HG03432 (cell line): ENCODE measurements around the gene C22orf39.
A peak's percentile ranks its signal among the peaks of the same experiment; 100 is the strongest.

ENCODE experiments used
- ATAC-seq: cut with Tn5 transposase; IDR thresholded peaks from one replicate; pipeline ENCODE4 v1.9.1; 2021; ENCODE audit warnings: mild to moderate bottlenecking, moderate library complexity; ENCODE audit not compliant: unreplicated experiment

Gene C22orf39

DNA sequence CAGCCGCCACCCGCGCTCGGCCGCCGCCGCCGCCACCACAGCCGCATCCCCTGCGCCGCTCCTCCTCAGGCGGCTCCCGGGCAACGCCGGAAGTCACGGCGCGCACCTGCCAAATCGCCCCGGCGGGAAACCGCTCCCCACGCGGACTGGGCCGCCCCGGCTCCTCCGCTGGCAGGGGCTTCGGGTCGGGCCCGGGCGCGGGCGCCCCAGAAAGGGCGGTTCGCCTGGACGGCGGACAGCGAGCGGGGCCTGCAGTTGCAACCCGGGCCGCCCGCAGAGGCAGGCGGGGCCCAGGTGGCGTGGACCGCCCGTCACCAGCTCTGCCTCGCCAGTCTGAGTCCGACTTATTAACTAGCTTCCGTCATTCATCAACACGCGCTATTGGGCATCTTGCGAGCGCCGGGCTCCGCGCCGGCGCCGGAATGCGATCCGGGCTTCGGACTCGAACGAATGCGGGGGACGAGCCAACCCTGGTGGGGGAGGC is 15.8 kb downstream of the C22orf39 start, which contains the start of gene HIRA:
TSS of gene HIRA (minus strand) at position 85 of the 484 bp plus-strand sequence. CDS start 257 bp downstream, outside the sequence.
- ATAC-seq: peak; percentile 65

GRCh38 chr22:19430890-19431541 is 16.5 kb downstream of the C22orf39 start:
- ATAC-seq: peak; percentile 15

DNA sequence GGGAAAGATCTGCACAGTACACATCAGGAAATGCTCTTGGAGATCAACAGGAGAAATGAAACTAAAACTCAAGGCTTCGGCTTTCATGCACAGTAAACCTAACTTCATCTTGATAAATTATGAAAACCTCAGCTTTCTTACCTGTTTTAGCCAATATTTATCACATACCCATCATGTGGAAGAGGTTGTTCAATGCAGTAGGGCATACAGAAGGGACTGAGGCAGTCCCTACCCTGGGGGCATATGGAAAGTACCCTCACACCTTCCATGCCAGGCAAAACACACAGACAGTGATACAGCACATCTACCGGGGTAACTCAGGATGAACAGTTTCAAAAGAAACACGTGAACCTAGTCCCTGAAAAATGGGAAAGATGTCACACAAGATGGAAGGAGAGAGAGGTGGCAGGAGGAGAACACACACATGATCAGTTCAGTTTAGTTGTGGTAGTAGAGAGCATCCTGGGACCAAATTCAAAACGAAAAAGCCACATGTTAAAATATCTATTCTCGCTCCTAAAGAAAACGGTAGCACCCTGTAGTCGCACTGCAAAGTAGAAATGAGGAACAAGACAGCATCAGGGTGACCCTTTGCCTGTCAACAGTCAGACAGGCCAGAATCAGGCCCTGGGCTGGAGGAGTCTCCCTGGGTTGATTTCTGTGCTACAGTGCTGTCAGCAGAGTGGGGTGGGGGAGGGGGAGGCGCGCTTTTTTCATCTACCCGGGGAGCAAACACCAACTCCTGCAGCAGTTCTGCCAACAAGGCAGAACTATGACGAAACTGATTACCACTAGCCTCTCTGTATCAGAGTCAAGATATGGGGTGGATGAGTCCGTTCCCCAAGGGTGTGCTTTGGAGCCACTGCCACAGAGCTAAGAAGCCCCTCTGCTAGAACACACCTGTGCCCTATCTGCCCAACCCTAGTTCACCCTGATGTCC is 17.3 kb downstream of the C22orf39 start:
- no peak for ATAC-seq

DNA sequence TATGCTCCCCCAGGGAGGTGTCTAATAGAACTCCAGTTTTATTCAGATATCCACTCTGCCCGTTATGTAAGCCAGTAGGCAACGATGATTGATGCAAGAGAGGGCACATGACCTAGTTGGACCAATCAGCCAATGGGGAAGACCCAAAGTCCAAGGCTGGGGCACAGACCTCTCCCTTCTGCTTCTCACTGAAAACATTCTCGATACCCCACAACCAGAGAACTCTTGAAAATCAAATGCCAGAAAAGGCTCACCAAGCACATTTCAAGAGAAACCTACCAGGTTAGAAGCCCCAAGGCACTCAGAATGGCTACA is 23.4 kb downstream of the C22orf39 start:
- no peak for ATAC-seq

- no peak for ATAC-seq
These were observed 24.8 kb downstream of the C22orf39 start for GRCh38 chr22:19422440-19423301.

DNA sequence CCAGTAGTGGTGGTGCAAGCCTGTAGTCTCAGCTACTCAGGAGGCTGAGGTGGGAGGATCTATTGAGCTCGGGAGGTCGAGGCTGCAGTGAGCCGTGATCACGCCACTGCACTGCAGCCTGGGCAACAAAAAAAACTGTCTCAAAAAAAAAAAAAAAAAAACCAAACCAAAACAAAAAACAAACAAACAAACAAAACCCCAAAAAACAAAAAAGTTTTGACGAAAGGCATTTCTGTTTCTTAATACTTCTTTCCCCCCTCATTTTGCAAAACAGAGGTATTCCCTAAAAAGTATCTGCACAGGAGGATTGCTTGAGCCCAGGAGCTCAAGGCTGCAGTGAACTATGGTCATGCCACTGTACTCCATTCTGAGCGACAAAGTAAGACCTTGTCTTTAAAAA is 27.2 kb downstream of the C22orf39 start:
- ATAC-seq: no peak

GRCh38 chr22:19419464-19420178 is 27.9 kb downstream of the C22orf39 start:
- peak; percentile 70 for ATAC-seq

- peak; percentile 16 for ATAC-seq
These were observed 28.4 kb downstream of the C22orf39 start for GRCh38 chr22:19419086-19419463.

- ATAC-seq: no peak
These were observed 34.6 kb downstream of the C22orf39 start for GRCh38 chr22:19412923-19413322.

DNA sequence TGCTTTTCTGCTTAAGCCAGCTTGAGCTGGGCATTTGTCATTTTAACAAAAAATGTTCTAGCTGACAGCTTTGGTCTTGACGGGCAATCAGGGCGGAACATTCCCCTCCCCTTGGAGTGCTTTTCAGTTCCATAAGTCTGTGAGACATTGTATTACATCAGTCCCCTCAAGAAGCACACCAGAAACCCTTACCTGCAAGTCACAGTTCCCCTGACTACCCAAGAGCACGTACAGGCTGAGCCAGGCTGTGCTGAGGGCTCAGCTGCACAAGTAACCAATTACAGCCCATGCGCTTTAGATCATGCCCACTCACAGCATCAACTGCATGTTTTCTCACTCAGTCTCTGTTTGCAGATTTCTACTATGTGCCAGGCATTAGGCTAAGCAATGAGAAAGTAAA is 35.0 kb downstream of the C22orf39 start:
- ATAC-seq: no peak

GRCh38 chr22:19411690-19412045 is 35.8 kb downstream of the C22orf39 start:
- ATAC-seq: no peak

GRCh38 chr22:19410941-19411689 is 36.4 kb downstream of the C22orf39 start:
- no peak for ATAC-seq

DNA sequence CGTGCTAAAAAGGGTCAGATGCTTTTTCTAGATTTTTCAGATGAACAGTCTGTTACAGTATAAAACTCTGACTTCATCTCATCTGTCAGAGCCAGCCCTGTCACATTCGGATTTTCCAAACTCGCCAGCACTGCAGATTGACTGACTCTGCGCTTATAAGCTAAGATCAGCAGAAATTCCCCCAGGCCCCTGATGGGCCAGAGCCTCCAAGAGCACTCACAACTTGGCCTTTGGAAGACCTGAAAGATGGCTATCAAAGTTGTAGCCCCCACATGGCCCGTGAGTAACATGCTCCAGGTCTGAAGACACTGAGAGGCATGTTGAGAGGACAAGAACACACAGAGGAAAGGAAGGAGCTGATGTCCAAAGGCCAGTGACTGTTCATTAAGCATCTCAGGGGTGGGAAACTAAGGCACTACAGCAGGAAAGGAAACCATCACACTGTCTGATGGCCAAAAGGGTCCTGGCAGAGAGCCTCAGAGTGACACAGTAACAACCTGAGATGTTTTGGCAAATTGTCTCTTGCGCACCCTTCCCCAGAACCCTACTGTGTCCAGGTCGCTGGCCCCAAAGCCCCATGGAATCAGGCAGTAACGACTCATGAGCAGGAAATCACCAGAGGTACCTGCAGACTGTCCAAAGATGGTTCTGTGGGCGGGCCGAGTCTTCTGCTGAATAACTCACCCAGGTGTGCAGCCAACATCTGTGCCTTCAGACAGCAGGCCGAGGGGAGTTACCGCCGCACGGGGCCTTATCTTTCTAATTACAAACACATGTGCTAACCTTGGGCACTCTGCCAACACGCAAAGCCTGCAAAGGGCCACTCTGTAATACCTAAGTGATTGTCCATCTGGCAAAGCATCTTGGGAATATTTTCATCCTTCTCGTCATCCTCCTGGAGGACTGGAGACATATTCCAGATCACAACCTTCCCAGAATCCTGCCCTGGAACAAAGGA is 39.6 kb downstream of the C22orf39 start:
- no peak for ATAC-seq

GRCh38 chr22:19406846-19407245 is 40.7 kb downstream of the C22orf39 start:
- no peak for ATAC-seq

DNA sequence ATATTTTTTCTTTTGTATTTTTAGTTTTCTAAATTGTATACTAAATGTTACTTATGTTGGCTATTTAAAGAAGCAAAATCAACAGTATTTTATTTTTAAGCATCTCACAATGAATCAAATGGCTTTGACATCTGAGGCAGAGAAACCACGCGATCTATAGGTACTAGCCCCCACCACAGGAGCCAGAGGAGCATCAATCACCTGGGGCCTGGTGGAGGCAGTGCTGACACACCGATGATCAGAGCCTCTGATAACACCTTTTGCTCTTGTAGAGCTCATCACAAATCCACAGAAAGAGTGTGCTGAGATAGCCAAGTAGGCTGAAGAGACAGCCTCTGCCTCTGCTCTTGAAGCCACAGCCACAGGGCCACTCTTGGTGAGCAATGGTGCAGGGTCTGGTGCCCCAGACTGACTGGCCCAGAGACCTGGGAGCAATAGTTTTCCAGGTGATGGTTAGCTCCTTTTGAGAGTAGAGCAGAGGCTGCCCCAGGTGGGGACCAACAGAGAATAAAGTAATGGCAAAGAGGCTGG is 41.2 kb downstream of the C22orf39 start:
- ATAC-seq: no peak

GRCh38 chr22:19405652-19406051 is 41.9 kb downstream of the C22orf39 start:
- no peak for ATAC-seq

DNA sequence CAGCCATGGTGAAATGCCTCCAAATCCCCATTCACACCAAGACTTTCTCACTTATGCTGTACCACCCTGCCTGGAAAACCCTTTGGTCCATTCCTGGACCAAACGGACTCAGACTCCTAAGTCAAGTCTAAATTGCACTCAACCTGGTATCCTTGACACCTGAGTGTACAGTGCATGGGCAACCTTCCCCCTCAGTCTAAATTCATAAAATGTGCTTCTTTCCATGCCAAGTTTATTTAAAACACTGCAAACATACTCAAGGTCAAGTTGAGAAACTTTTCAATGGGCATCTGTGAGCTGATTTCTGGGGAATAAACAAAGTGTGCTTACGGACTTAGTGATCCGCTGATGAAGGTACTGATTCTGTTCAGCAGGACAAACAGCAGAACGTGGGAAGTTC is 42.4 kb downstream of the C22orf39 start:
- no peak for ATAC-seq

DNA sequence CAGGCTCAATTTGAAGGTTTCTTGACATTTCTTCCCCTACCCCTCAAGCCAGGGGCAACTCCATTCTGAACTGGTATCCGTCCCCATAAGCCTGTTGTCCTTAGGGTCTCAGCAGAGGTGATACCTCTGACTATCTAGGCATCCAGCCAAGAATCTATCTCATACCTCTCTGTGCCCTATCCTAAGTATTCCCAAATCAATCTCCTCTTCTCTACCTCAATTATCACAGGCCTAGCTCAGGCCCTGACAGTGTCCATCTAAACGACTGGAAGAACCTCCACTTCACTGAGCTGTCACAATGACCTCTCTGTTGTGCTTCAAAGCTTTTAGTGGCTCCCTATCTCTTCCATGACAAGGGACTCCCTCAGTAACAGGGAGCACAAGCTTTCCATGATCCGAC is 42.8 kb downstream of the C22orf39 start:
- no peak for ATAC-seq
